HG03460 (cell line): ENCODE data around the gene CDC14B.
A peak's percentile ranks its signal among the peaks of the same experiment; 100 is the strongest.

ENCODE experiments used
- ATAC-seq: cut with Tn5 transposase; IDR thresholded peaks from one replicate; pipeline ENCODE4 v1.9.1; 2021; ENCODE audit not compliant: unreplicated experiment

Gene CDC14B

GRCh38 chr9:96450613-96451528 lies 168.8 kb downstream of the CDC14B start:
- peak; percentile 18 for ATAC-seq
